HEK293 (cell line): ENCODE results near the gene BMAL2.

Source experiments
- MEIS1 ChIP-seq: sonication (generic); formaldehyde crosslinking; IDR thresholded peaks from 2 replicates; pipeline ENCODE4 v1.8.1; 2022; ENCODE audit warnings: missing genetic modification reagents, mild to moderate bottlenecking, borderline replicate concordance
- SP2 ChIP-seq: fragments of 450-650 bp; formaldehyde crosslinking; IDR thresholded peaks from 2 replicates; pipeline ENCODE4 v1.5.1; 2016; ENCODE audit warnings: missing biosample characterization, missing genetic modification characterization
- ZBTB8A ChIP-seq: fragments of 450-650 bp; formaldehyde crosslinking; IDR thresholded peaks from 2 replicates; pipeline ENCODE4 v1.5.1; 2016; ENCODE audit warnings: missing biosample characterization, missing genetic modification characterization
- ZNF114 ChIP-seq: fragments of 450-650 bp; formaldehyde crosslinking; IDR thresholded peaks from 2 replicates; pipeline ENCODE4 v1.5.0; 2017; ENCODE audit warnings: missing biosample characterization, missing genetic modification characterization
- ZNF324 ChIP-seq: fragments of 450-650 bp; formaldehyde crosslinking; IDR thresholded peaks from 2 replicates; pipeline ENCODE4 v1.5.1; 2016; ENCODE audit warnings: missing biosample characterization, missing genetic modification characterization
- ZNF423 ChIP-seq: fragments of 450-650 bp; formaldehyde crosslinking; IDR thresholded peaks from 2 replicates; pipeline ENCODE4 v1.5.1; 2016; ENCODE audit warnings: missing biosample characterization, missing genetic modification characterization
- ZNF530 ChIP-seq: fragments of 450-650 bp; formaldehyde crosslinking; IDR thresholded peaks from 2 replicates; pipeline ENCODE4 v1.5.1; 2016; ENCODE audit warnings: low read depth, missing biosample characterization, missing genetic modification characterization
- ZNF555 ChIP-seq: fragments of 450-650 bp; formaldehyde crosslinking; conservative IDR thresholded peaks from 2 replicates; pipeline ENCODE4 v1.5.1; 2017; ENCODE audit warnings: missing biosample characterization, mild to moderate bottlenecking, missing genetic modification characterization, inconsistent platforms
- TF ChIP-seq, protein P1 (sequence below): sonication (generic); formaldehyde crosslinking; IDR thresholded peaks from 2 replicates; pipeline ENCODE4 v1.8.1; 2022; ENCODE audit warnings: mild to moderate bottlenecking, moderate library complexity, missing genetic modification reagents
- TF ChIP-seq, protein P2 (sequence below): fragments of 450-650 bp; formaldehyde crosslinking; IDR thresholded peaks from 2 replicates; pipeline ENCODE4 v1.5.1; 2016; ENCODE audit warnings: missing biosample characterization, missing genetic modification characterization
- TF ChIP-seq, protein P3 (sequence below): fragments of 450-650 bp; formaldehyde crosslinking; IDR thresholded peaks from 2 replicates; pipeline ENCODE4 v1.5.1; 2016; ENCODE audit warnings: missing biosample characterization, missing genetic modification characterization
- TF ChIP-seq, protein P4 (sequence below): fragments of 450-650 bp; formaldehyde crosslinking; IDR thresholded peaks from 2 replicates; pipeline ENCODE4 v1.5.1; 2016; ENCODE audit warnings: missing biosample characterization, missing genetic modification characterization

DNA sequence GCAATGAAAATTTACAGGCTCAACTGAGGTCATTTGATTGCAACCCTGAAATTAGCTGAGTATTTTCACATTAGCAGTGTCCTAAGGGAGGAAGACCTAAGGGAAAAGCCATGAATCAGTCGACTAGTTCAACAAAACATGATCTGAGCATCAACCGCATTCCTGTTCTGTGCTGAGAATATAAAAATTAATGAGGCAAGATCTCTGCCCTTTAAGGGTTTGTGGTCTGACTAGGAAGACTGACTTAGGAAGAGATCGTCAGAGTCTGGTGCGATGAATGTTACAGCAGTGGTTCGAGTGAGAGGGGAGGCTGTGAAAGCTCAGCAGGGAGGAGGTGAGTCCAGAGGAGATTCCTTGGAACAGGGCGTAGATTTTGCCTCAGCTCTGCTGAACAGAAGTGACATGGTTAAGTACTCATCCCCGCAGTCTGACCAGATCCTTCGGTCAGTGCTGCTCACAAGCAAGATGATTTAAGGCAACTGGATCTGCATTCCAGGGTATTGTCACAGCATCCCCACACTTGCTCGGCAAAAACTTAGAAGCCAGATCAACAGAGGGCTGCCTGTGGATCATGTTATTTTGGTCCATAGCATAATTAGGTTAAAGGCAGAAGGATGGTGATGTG is 49.6 kb downstream of the BMAL2 start:
- TF ChIP-seq ZNF530 (tag by site-specific recombination), result no peak
- TF ChIP-seq, protein P1, sequence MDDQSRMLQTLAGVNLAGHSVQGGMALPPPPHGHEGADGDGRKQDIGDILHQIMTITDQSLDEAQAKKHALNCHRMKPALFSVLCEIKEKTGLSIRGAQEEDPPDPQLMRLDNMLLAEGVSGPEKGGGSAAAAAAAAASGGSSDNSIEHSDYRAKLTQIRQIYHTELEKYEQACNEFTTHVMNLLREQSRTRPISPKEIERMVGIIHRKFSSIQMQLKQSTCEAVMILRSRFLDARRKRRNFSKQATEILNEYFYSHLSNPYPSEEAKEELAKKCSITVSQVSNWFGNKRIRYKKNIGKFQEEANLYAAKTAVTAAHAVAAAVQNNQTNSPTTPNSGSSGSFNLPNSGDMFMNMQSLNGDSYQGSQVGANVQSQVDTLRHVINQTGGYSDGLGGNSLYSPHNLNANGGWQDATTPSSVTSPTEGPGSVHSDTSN, result no peak
- TF ChIP-seq ZNF555 (tag by site-specific recombination), result no peak
- TF ChIP-seq, protein P2, sequence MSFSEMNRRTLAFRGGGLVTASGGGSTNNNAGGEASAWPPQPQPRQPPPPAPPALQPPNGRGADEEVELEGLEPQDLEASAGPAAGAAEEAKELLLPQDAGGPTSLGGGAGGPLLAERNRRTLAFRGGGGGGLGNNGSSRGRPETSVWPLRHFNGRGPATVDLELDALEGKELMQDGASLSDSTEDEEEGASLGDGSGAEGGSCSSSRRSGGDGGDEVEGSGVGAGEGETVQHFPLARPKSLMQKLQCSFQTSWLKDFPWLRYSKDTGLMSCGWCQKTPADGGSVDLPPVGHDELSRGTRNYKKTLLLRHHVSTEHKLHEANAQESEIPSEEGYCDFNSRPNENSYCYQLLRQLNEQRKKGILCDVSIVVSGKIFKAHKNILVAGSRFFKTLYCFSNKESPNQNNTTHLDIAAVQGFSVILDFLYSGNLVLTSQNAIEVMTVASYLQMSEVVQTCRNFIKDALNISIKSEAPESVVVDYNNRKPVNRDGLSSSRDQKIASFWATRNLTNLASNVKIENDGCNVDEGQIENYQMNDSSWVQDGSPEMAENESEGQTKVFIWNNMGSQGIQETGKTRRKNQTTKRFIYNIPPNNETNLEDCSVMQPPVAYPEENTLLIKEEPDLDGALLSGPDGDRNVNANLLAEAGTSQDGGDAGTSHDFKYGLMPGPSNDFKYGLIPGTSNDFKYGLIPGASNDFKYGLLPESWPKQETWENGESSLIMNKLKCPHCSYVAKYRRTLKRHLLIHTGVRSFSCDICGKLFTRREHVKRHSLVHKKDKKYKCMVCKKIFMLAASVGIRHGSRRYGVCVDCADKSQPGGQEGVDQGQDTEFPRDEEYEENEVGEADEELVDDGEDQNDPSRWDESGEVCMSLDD (tag by site-specific recombination), result no peak
- no peak for TF ChIP-seq ZNF324 (tag by site-specific recombination)
- TF ChIP-seq, protein P3, sequence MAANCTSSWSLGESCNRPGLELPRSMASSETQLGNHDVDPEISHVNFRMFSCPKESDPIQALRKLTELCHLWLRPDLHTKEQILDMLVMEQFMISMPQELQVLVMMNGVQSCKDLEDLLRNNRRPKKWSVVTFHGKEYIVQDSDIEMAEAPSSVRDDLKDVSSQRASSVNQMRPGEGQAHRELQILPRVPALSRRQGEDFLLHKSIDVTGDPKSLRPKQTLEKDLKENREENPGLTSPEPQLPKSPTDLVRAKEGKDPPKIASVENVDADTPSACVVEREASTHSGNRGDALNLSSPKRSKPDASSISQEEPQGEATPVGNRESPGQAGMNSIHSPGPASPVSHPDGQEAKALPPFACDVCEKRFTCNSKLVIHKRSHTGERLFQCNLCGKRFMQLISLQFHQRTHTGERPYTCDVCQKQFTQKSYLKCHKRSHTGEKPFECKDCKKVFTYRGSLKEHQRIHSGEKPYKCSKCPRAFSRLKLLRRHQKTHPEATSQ (tag by site-specific recombination), result no peak
- no peak for TF ChIP-seq SP2 (tag by site-specific recombination)
- TF ChIP-seq, protein P4, sequence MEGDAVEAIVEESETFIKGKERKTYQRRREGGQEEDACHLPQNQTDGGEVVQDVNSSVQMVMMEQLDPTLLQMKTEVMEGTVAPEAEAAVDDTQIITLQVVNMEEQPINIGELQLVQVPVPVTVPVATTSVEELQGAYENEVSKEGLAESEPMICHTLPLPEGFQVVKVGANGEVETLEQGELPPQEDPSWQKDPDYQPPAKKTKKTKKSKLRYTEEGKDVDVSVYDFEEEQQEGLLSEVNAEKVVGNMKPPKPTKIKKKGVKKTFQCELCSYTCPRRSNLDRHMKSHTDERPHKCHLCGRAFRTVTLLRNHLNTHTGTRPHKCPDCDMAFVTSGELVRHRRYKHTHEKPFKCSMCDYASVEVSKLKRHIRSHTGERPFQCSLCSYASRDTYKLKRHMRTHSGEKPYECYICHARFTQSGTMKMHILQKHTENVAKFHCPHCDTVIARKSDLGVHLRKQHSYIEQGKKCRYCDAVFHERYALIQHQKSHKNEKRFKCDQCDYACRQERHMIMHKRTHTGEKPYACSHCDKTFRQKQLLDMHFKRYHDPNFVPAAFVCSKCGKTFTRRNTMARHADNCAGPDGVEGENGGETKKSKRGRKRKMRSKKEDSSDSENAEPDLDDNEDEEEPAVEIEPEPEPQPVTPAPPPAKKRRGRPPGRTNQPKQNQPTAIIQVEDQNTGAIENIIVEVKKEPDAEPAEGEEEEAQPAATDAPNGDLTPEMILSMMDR (tag by site-specific recombination), result no peak
- TF ChIP-seq MEIS1 (CRISPR knock-in tag), result no peak
- no peak for TF ChIP-seq ZNF114 (tag by site-specific recombination)
- no peak for TF ChIP-seq ZNF423 (tag by site-specific recombination)
- no peak for TF ChIP-seq ZBTB8A (tag by site-specific recombination)
